Sigmoid colon (tissue), 7 donors: ENCODE measurements around the gene CD44. TPM values are rescaled to one million over a fixed set of nuclear protein-coding genes. Genes with fewer than 3 reads are reported as not detected.
A peak's percentile ranks its signal among the peaks of the same experiment; 100 is the strongest.

Experiments used
- DNase-seq: peaks from one replicate; pipeline ENCODE4 v3.0.0-alpha.2; 2019
- H3K27ac ChIP-seq, 4 donors: fragments of 200-600 bp; sonication (generic); one replicate each; pipeline ENCODE4 v1.5.1; 2016 to 2019; ENCODE audit warnings: mild to moderate bottlenecking in 1 of 4
- H3K27me3 ChIP-seq, 3 donors: fragments of 200-600 bp; sonication (generic); one replicate each; pipeline ENCODE4 v1.5.1; 2019; ENCODE audit warnings: mild to moderate bottlenecking in 1 of 3
- H3K36me3 ChIP-seq, 4 donors: fragments of 200-600 bp; sonication (generic); one replicate each; pipeline ENCODE4 v1.5.1; 2016 to 2019
- H3K4me1 ChIP-seq, 4 donors: fragments of 200-600 bp; sonication (generic); one replicate each; pipeline ENCODE4 v1.5.1; 2017 to 2019
- H3K4me3 ChIP-seq, 4 donors: fragments of 200-600 bp; sonication (generic); one replicate each; pipeline ENCODE4 v1.5.1; 2017 to 2019; ENCODE audit warnings: mild to moderate bottlenecking in 2 of 4, moderate library complexity in 1 of 4
- H3K9me3 ChIP-seq, 4 donors: fragments of 200-600 bp in 3 of 4; sonication (generic) in 3 of 4; one replicate each; pipeline versions ENCODE4 v1.5.1 to v1.6.1; 2013 to 2019
- CTCF ChIP-seq, 4 experiments: fragments of 450-650 bp in 3 of 4; fragments of 200-600 bp in 1 of 4; IDR thresholded peaks; one replicate each; pipeline ENCODE4 v1.5.1; 2016 to 2019; ENCODE audit warnings: antibody characterized with exemption in 4 of 4, mild to moderate bottlenecking in 3 of 4, moderate library complexity in 2 of 4
- EP300 ChIP-seq, 4 donors: sonication (generic); formaldehyde crosslinking; IDR thresholded peaks; one replicate each; pipeline ENCODE4 v1.6.1; 2017; ENCODE audit warnings: antibody characterized with exemption in 4 of 4
- POLR2A ChIP-seq, 2 donors: fragments of 450-650 bp; IDR thresholded peaks; one replicate each; pipeline ENCODE4 v1.6.1; 2016; ENCODE audit warnings: antibody characterized with exemption in 2 of 2, mild to moderate bottlenecking in 2 of 2, moderate library complexity in 2 of 2
- POLR2AphosphoS5 ChIP-seq, 4 donors: sonication (generic); formaldehyde crosslinking; IDR thresholded peaks; one replicate each; pipeline ENCODE4 v1.6.1; 2017; ENCODE audit warnings: antibody characterized with exemption in 4 of 4
- WGBS, 2 donors: extraction: QIAGEN DNeasy Blood & Tissue Kit; methylation state at CpG; one replicate each; pipeline ENCODE4 v1.1.7; 2013; 5-methylcytosine and 5-hydroxymethylcytosine counted together
- intact Hi-C: fragments of 100-400 bp; cut with DNase I; formaldehyde crosslinking; loops from one replicate; pipeline ENCODE4 v1.15.1; 2023
- polyA plus RNA-seq, 3 donors: library from polyadenylated mRNA; stranded (reverse); fragments of 200-250 nt; gene quantifications; one replicate each; pipeline ENCODE4 v1.2.3, GENCODE V29; 2013
- total RNA-seq, 4 donors: library from RNA; depleted of rRNA; stranded (reverse); fragments of >200 nt; gene quantifications; one replicate each; pipeline ENCODE4 v1.1.0, GENCODE V29; 2016
- donor health status: healthy with polysubstance abuse.
- donor health status: Bipolar disorder and iron deficiency.
- donor health status: healthy.

The CD44 gene
- total and polyA plus RNA-seq, 7 donors, result 28.4 to 228 (median 76.4) TPM

GRCh38 chr11:35162745-35163144 lies 23.8 kb downstream of the CD44 start:
- H3K27ac ChIP-seq, result peak overlapping the region in 3 of 4 donors; percentile 36 to 82 (median 73)
- 72 to 91% methylated on average over 2 of the region's 2 CpGs for WGBS, 2 donors
- no peaks in the 10 kb centered on the region for H3K36me3 ChIP-seq
- H3K9me3 ChIP-seq, result no peaks in the 10 kb centered on the region
- TF ChIP-seq POLR2AphosphoS5 (IDR thresholded peaks at IDR 0.05) (peak in 1 of 4 donors; percentile 44), CTCF (IDR thresholded peaks at IDR 0.05) (no peak)
- no peak overlapping the region for H3K4me3 ChIP-seq
- no peaks in the 10 kb centered on the region for H3K27me3 ChIP-seq
- no peak for DNase-seq
- intact Hi-C loops, result no loop called here
- peaks cover 0 to 97% (median 87%) of the 10 kb centered on the region in 4 donors for H3K4me1 ChIP-seq

- no peak for DNase-seq
- intact Hi-C loops, result no loop called here
- no peaks in the 10 kb centered on the region for H3K27me3 ChIP-seq
- H3K36me3 ChIP-seq, result no peaks in the 10 kb centered on the region
- TF ChIP-seq EP300 (IDR thresholded peaks at IDR 0.05) (no peak), CTCF (IDR thresholded peaks at IDR 0.05) (no peak), POLR2AphosphoS5 (IDR thresholded peaks at IDR 0.05) (no peak), POLR2A (IDR thresholded peaks at IDR 0.05) (no peak)
- H3K4me1 ChIP-seq, result peaks cover 0 to 97% (median 87%) of the 10 kb centered on the region in 4 donors
- peak overlapping the region in 3 of 4 donors; percentile 36 to 82 (median 73) for H3K27ac ChIP-seq
- 78 to 90% methylated on average over 2 of the region's 2 CpGs for WGBS, 2 donors
- H3K4me3 ChIP-seq, result no peak overlapping the region
- no peaks in the 10 kb centered on the region for H3K9me3 ChIP-seq
Observed at GRCh38 chr11:35163209-35163608, 24.2 kb downstream of the CD44 start.

- H3K4me1 ChIP-seq, result peaks cover 0 to 97% (median 87%) of the 10 kb centered on the region in 4 donors
- no peaks in the 10 kb centered on the region for H3K36me3 ChIP-seq
- H3K9me3 ChIP-seq, result no peaks in the 10 kb centered on the region
- no peak for TF ChIP-seq POLR2A (IDR thresholded peaks at IDR 0.05)
- TF ChIP-seq EP300 (IDR thresholded peaks at IDR 0.05), result no peak
- no peak for TF ChIP-seq POLR2AphosphoS5 (IDR thresholded peaks at IDR 0.05)
- no peak for TF ChIP-seq CTCF (IDR thresholded peaks at IDR 0.05)
- no peak overlapping the region for H3K4me3 ChIP-seq
- H3K27ac ChIP-seq, result peak overlapping the region in 2 of 4 donors; percentile 73 to 82
- H3K27me3 ChIP-seq, result no peaks in the 10 kb centered on the region
- intact Hi-C loops, result no loop called here
- 65 to 75% methylated on average over 3 of the region's 3 CpGs for WGBS, 2 donors
- DNase-seq, result no peak
Observed at GRCh38 chr11:35163702-35164496, 24.9 kb downstream of the CD44 start.

- H3K9me3 ChIP-seq, result no peaks in the 10 kb centered on the region
- no peaks in the 10 kb centered on the region for H3K36me3 ChIP-seq
- peaks cover 0 to 96% (median 82%) of the 10 kb centered on the region in 4 donors for H3K4me1 ChIP-seq
- no peak overlapping the region for H3K4me3 ChIP-seq
- TF ChIP-seq EP300 (IDR thresholded peaks at IDR 0.05), result no peak
- no peak for TF ChIP-seq POLR2A (IDR thresholded peaks at IDR 0.05)
- no peak for TF ChIP-seq CTCF (IDR thresholded peaks at IDR 0.05)
- no peak for TF ChIP-seq POLR2AphosphoS5 (IDR thresholded peaks at IDR 0.05)
- H3K27me3 ChIP-seq, result no peaks in the 10 kb centered on the region
- 64 to 82% methylated on average over 1 of the region's 1 CpG for WGBS, 2 donors
- H3K27ac ChIP-seq, result peak overlapping the region; percentile 50 to 82 (median 72)
- intact Hi-C loops, result no loop called here
- DNase-seq, result no peak
Observed at GRCh38 chr11:35165030-35165422, 26.1 kb downstream of the CD44 start.
